H1 (cell line): ENCODE results near the gene RAB8B. TPM values are rescaled to one million over a fixed set of nuclear protein-coding genes. Genes with fewer than 3 reads are reported as not detected.

Experiments
- CTCF ChIA-PET: fragments of 300-600 bp; sonication (Branson Sonifier 250); formaldehyde crosslinking; loops from one replicate; lab custom pipeline; 2021; ENCODE audit not compliant: partially characterized antibody; lab: Charles Lee
- POLR2A ChIA-PET: fragments of 300-600 bp; sonication (Branson Sonifier 250); formaldehyde crosslinking; loops from one replicate; lab custom pipeline; 2021; ENCODE audit warnings: inconsistent platforms; ENCODE audit not compliant: partially characterized antibody; lab: Charles Lee
- DNase-seq, 2 experiments: peaks; one replicate each; pipeline versions ENCODE4 v3.0.0 to v3.0.0-alpha.2; 2010 to 2022; ENCODE audit warnings: low spot score in 2 of 2, low read depth in 1 of 2, mixed read lengths in 1 of 2
- FAIRE-seq: peaks from 2 replicates; lab custom pipeline; 2011; peaks lifted over from hg19 to GRCh38; lab: Jason Lieb, UNC
- H2AFZ ChIP-seq: 2 replicates; pipeline ENCODE4 v1.8.1; 2012; ENCODE audit warnings: low read length, inconsistent platforms
- H2AK5ac ChIP-seq: 2 replicates; pipeline ENCODE4 v1.6.1; 2013; ENCODE audit warnings: low read depth, low read length
- H2BK120ac ChIP-seq: replicated peaks from 2 replicates; pipeline ENCODE3; 2013; ENCODE audit warnings: low read depth, low read length, inconsistent platforms
- H2BK12ac ChIP-seq: 2 replicates; pipeline ENCODE4 v1.6.1; 2013; ENCODE audit warnings: low read depth, low read length
- H2BK15ac ChIP-seq: 2 replicates; pipeline ENCODE4 v1.6.1; 2013; ENCODE audit warnings: low read length
- H2BK20ac ChIP-seq: 2 replicates; pipeline ENCODE4 v1.6.1; 2013; ENCODE audit warnings: low read length
- H2BK5ac ChIP-seq: 2 replicates; pipeline ENCODE4 v1.6.1; 2013; ENCODE audit warnings: low read depth, low read length
- H3K14ac ChIP-seq: 2 replicates; pipeline ENCODE4 v1.6.1; 2013; ENCODE audit warnings: inconsistent platforms; ENCODE audit not compliant: insufficient read length
- H3K18ac ChIP-seq: 2 replicates; pipeline ENCODE4 v1.6.1; 2013; ENCODE audit warnings: low read length; ENCODE audit errors: extremely low read depth
- H3K23ac ChIP-seq: 2 replicates; pipeline ENCODE4 v1.6.1; 2013; ENCODE audit warnings: inconsistent platforms; ENCODE audit not compliant: insufficient read length
- H3K23me2 ChIP-seq: 2 replicates; pipeline ENCODE4 v1.6.1; 2013; ENCODE audit warnings: low read depth, low read length
- H3K27ac ChIP-seq: 2 replicates; pipeline ENCODE4 v1.6.1; 2011; ENCODE audit warnings: low read depth, low read length, inconsistent platforms
- H3K27me3 ChIP-seq, 4 experiments: replicated peaks in 1 of 4; 1 replicate in 1 of 4; 2 replicates in 3 of 4; pipeline versions ENCODE4 v1.6.1 to v1.8.1; 2011 to 2013; ENCODE audit warnings: low read length in 3 of 4, mild to moderate bottlenecking in 3 of 4, inconsistent platforms in 2 of 4, mixed read lengths in 2 of 4, moderate library complexity in 1 of 4; ENCODE audit not compliant: control insufficient read depth in 3 of 4, insufficient read depth in 3 of 4; ENCODE audit errors: extremely low read depth in 1 of 4
- H3K36me3 ChIP-seq, 4 experiments: 2 replicates each; pipeline versions ENCODE4 v1.6.1 to v1.8.1; 2011 to 2013; ENCODE audit warnings: mild to moderate bottlenecking in 4 of 4, low read length in 3 of 4, moderate library complexity in 2 of 4, control low read depth in 1 of 4, inconsistent platforms in 1 of 4; ENCODE audit not compliant: insufficient read depth in 4 of 4, control insufficient read depth in 2 of 4
- H3K4ac ChIP-seq: replicated peaks from 2 replicates; pipeline ENCODE3; 2013; ENCODE audit warnings: low read length, low read depth, mixed read lengths, inconsistent platforms; ENCODE audit not compliant: insufficient read length
- H3K4me1 ChIP-seq, 4 experiments: replicated peaks in 1 of 4; 1 replicate in 1 of 4; 2 replicates in 3 of 4; pipeline versions ENCODE4 v1.6.1 to v1.8.1; 2011 to 2013; ENCODE audit warnings: low read length in 3 of 4, inconsistent platforms in 2 of 4, mixed read lengths in 1 of 4; ENCODE audit not compliant: insufficient read depth in 4 of 4, control insufficient read depth in 3 of 4
- H3K4me2 ChIP-seq, 2 experiments: 2 replicates each; pipeline versions ENCODE4 v1.6.1 to v1.8.1; 2011 to 2013; ENCODE audit warnings: low read depth in 2 of 2, low read length in 2 of 2, control low read depth in 1 of 2, inconsistent platforms in 1 of 2, mild to moderate bottlenecking in 1 of 2; ENCODE audit not compliant: insufficient read depth in 1 of 2
- H3K4me3 ChIP-seq, 4 experiments: fragments of 200-600, 300-600 bp in 1 of 4; sonication (generic), shearing (Covaris generic), sonication (Bioruptor Twin) in 1 of 4; 2 replicates each; pipeline versions ENCODE4 v1.5.1 to v1.8.1; 2011 to 2016; ENCODE audit warnings: low read length in 4 of 4, low read depth in 3 of 4, control low read depth in 2 of 4, inconsistent platforms in 2 of 4, mild to moderate bottlenecking in 2 of 4, mixed read lengths in 1 of 4, moderate library complexity in 1 of 4; ENCODE audit not compliant: insufficient read depth in 2 of 4; ENCODE audit errors: extremely low read depth in 1 of 4
- H3K56ac ChIP-seq: replicated peaks from 2 replicates; pipeline ENCODE3; 2013; ENCODE audit warnings: low read depth, mild to moderate bottlenecking, mixed read lengths, low read length, inconsistent platforms; ENCODE audit not compliant: insufficient read length
- H3K79me1 ChIP-seq: 2 replicates; pipeline ENCODE4 v1.6.1; 2013; ENCODE audit warnings: low read depth, low read length, control low read depth
- H3K79me2 ChIP-seq, 2 experiments: 2 replicates each; pipeline versions ENCODE4 v1.6.1 to v1.8.1; 2012 to 2013; ENCODE audit warnings: low read length in 2 of 2, mild to moderate bottlenecking in 2 of 2, inconsistent platforms in 1 of 2; ENCODE audit not compliant: insufficient read depth in 2 of 2, control insufficient read depth in 1 of 2
- H3K9ac ChIP-seq, 4 experiments: replicated peaks in 1 of 4; 1 replicate in 1 of 4; 2 replicates in 3 of 4; pipeline versions ENCODE4 v1.6.1 to v1.8.1; 2011 to 2013; ENCODE audit warnings: low read depth in 3 of 4, low read length in 3 of 4, control low read depth in 2 of 4, mild to moderate bottlenecking in 2 of 4, moderate library complexity in 2 of 4, inconsistent platforms in 1 of 4; ENCODE audit errors: extremely low read depth in 1 of 4
- H3K9me3 ChIP-seq, 2 experiments: 2 replicates each; pipeline versions ENCODE4 v1.6.1 to v1.8.1; 2012 to 2013; ENCODE audit warnings: mild to moderate bottlenecking in 2 of 2, moderate library complexity in 2 of 2, control low read depth in 1 of 2, inconsistent platforms in 1 of 2, low read depth in 1 of 2, low read length in 1 of 2, mixed read lengths in 1 of 2; ENCODE audit not compliant: insufficient read depth in 2 of 2
- H4K20me1 ChIP-seq, 2 experiments: replicated peaks in 1 of 2; 2 replicates each; pipeline versions ENCODE3 to v1.8.1; 2011 to 2013; ENCODE audit warnings: inconsistent platforms in 2 of 2, low read length in 2 of 2, mild to moderate bottlenecking in 1 of 2; ENCODE audit not compliant: insufficient read depth in 2 of 2, control insufficient read depth in 1 of 2
- H4K5ac ChIP-seq: 2 replicates; pipeline ENCODE4 v1.6.1; 2013; ENCODE audit warnings: low read length, low read depth, mixed read lengths, inconsistent platforms; ENCODE audit not compliant: insufficient read length
- H4K8ac ChIP-seq: 2 replicates; pipeline ENCODE4 v1.8.0; 2013; ENCODE audit warnings: mild to moderate bottlenecking, moderate library complexity, low read length, inconsistent platforms; ENCODE audit not compliant: insufficient read depth; ENCODE audit errors: extremely low read depth
- H4K91ac ChIP-seq: replicated peaks from 2 replicates; pipeline ENCODE3; 2013; ENCODE audit warnings: low read length, mixed read lengths, inconsistent platforms; ENCODE audit not compliant: insufficient read length
- ATF2 ChIP-seq: IDR thresholded peaks from 2 replicates; pipeline ENCODE4 v1.6.1; 2012; ENCODE audit warnings: low read length, inconsistent platforms
- E2F6 ChIP-seq: IDR thresholded peaks from 2 replicates; pipeline ENCODE4 v1.6.1; 2012; ENCODE audit warnings: inconsistent platforms
- KDM5A ChIP-seq: fragments of 200-600 bp; IDR thresholded peaks from 2 replicates; pipeline ENCODE4 v1.7.1; 2012; ENCODE audit warnings: mild to moderate bottlenecking, low read length, inconsistent platforms, mixed read lengths
- MAFK ChIP-seq: IDR thresholded peaks from 2 replicates; pipeline ENCODE4 v1.6.1; 2012; ENCODE audit warnings: low read depth, mild to moderate bottlenecking, improper control_type of control experiment, low read length
- RAD21 ChIP-seq, 2 experiments: IDR thresholded peaks in 1 of 2; conservative IDR thresholded peaks in 1 of 2; 2 replicates each; pipeline ENCODE4 v1.6.1; 2011; ENCODE audit warnings: low read depth in 2 of 2, low read length in 2 of 2, improper control_type of control experiment in 1 of 2, inconsistent platforms in 1 of 2, mild to moderate bottlenecking in 1 of 2, moderate library complexity in 1 of 2
- RFX5 ChIP-seq: IDR thresholded peaks from 2 replicates; pipeline ENCODE4 v1.6.1; 2011; ENCODE audit warnings: low read depth, low read length, improper control_type of control experiment, borderline replicate concordance
- SAP30 ChIP-seq: fragments of 300-600 bp; sonication (generic); IDR thresholded peaks from 2 replicates; pipeline ENCODE4 v1.7.1; 2012; ENCODE audit warnings: low read length, moderate library complexity, mild to moderate bottlenecking, inconsistent platforms; ENCODE audit not compliant: insufficient read depth, insufficient replicate concordance
- SIN3A ChIP-seq, 2 experiments: IDR thresholded peaks in 1 of 2; conservative IDR thresholded peaks in 1 of 2; 2 replicates each; pipeline ENCODE4 v1.6.1; 2011 to 2012; ENCODE audit warnings: low read length in 2 of 2, improper control_type of control experiment in 1 of 2, low read depth in 1 of 2, mild to moderate bottlenecking in 1 of 2
- SIRT6 ChIP-seq: IDR thresholded peaks from one replicate; pipeline ENCODE4 v1.7.1; 2012; ENCODE audit warnings: low read length, inconsistent platforms
- SRF ChIP-seq: IDR thresholded peaks from 2 replicates; pipeline ENCODE4 v1.6.1; 2011; ENCODE audit warnings: mild to moderate bottlenecking, low read depth, low read length, moderate library complexity
- TBP ChIP-seq: IDR thresholded peaks from 2 replicates; pipeline ENCODE4 v1.6.1; 2011; ENCODE audit warnings: low read depth, low read length, improper control_type of control experiment
- WGBS, 2 experiments: shearing (Covaris generic) in 1 of 2; methylation state at CpG; one replicate each; pipeline versions ENCODE4 v1.1.6 to v1.1.7; 2013 to 2015; ENCODE audit warnings: low lambda C conversion rate in 2 of 2, mixed read lengths in 2 of 2, inconsistent platforms in 1 of 2, low coverage in 1 of 2, missing lambda C conversion rate in 1 of 2; ENCODE audit not compliant: insufficient replicate concordance in 2 of 2, insufficient coverage in 1 of 2, insufficient read length in 1 of 2; ENCODE audit errors: extremely low coverage in 1 of 2, missing lambda C conversion rate in 1 of 2; 5-methylcytosine and 5-hydroxymethylcytosine counted together
- polyA plus RNA-seq, 7 experiments: library from polyadenylated mRNA; depleted of rRNA in 3 of 7; stranded (reverse) in 5 of 7; unstranded in 2 of 7; fragments of >200 nt in 5 of 7; fragments of 200-250 nt in 2 of 7; gene quantifications; 1 replicate in 5 of 7; 2 replicates in 1 of 7; 4 replicates in 1 of 7; pipeline versions ENCODE4 v1.2.1 to v1.2.3, GENCODE V29; 2011 to 2013; ENCODE audit warnings: missing spikeins in 2 of 7, mixed read lengths in 2 of 7
- total RNA-seq: library from RNA; stranded (reverse); fragmentation: NEBNext Ultra II Directional; extraction: Animal tissue kit (Norgen Biotek cat#: 25700); gene quantifications from 2 replicates; pipeline ENCODE4 v1.2.1, GENCODE V29; 2021

RAB8B gene
- total and polyA plus RNA-seq, 2 of the 8 experiments (the other 6 are each of a cell fraction or from before 2014, with no cell fraction given), result 9.5 to 47.8 TPM

DNA sequence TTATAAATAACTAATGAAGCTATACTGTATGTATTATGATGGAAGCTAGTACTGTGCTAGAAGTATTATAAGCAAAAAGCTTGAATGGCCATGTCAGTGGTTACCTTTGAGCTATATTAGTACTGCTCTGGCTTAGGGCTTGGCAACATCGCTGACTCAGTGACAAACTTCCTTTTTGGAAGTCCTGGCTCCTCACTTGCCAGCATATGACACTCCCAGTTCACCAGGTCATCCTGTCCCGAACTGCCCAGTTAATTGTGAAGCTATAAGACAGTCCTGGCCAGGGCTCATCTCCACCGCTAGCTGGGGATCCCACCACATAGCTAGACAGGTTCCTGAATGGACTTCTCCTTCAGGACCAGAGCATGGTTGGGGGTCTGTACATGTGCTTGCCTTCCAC, 31.9 kb downstream of the RAB8B start:
- H3K9me3 ChIP-seq, result no peaks in the 10 kb centered on the region
- peaks cover 0 to 19% of the 10 kb centered on the region in 2 experiments; a peak in 2 of 4 replicates for H3K79me2 ChIP-seq
- H3K27me3 ChIP-seq, result no peaks in the 10 kb centered on the region
- H4K8ac ChIP-seq, result no peak overlapping the region
- no peak overlapping the region for H3K4me2 ChIP-seq
- no peak overlapping the region for H3K9ac ChIP-seq
- H2AFZ ChIP-seq, result no peak overlapping the region
- H2BK12ac ChIP-seq, result no peak overlapping the region
- no peaks in the 10 kb centered on the region for H3K36me3 ChIP-seq
- no peak overlapping the region for H3K4ac ChIP-seq
- ChIA-PET CTCF (no interaction called here), POLR2A (no interaction called here)
- H3K4me3 ChIP-seq, result no peak overlapping the region
- H3K18ac ChIP-seq, result no peak overlapping the region
- H3K23ac ChIP-seq, result no peak overlapping the region
- H3K23me2 ChIP-seq, result no peaks in the 10 kb centered on the region
- 94% methylated on average over 3 of the region's 3 CpGs; no CpG with 5 or more reads in 1 of the 2 experiments for WGBS, 2 experiments
- H2BK5ac ChIP-seq, result no peak overlapping the region
- H3K79me1 ChIP-seq, result peaks cover 2% of the 10 kb centered on the region; the same call in 1 of the 2 replicates
- no peak overlapping the region for H2BK120ac ChIP-seq
- H3K27ac ChIP-seq, result no peak overlapping the region
- H4K20me1 ChIP-seq, result no peaks in the 10 kb centered on the region
- no peak overlapping the region for H3K14ac ChIP-seq
- DNase-seq (no peak), FAIRE-seq (no peak)
- H2AK5ac ChIP-seq, result peak overlapping the region; percentile 33
- H3K4me1 ChIP-seq, result peaks cover 0 to 7% (median 0%) of the 10 kb centered on the region in 4 experiments; a peak in 1 of 7 replicates
- H2BK15ac ChIP-seq, result no peak overlapping the region
- no peak overlapping the region for H2BK20ac ChIP-seq
- no peak overlapping the region for H4K5ac ChIP-seq
- no peak overlapping the region for H4K91ac ChIP-seq
- H3K56ac ChIP-seq, result no peak overlapping the region
- TF ChIP-seq RFX5 (no peak), SAP30 (no peak), ATF2 (no peak), SIRT6 (no peak), SIN3A (conservative IDR thresholded peaks at IDR 0.05 in 1 of 2, IDR thresholded peaks at IDR 0.05 in 1 of 2; ENCODE audit: low read depth in 1 of 2, low read length in 2 of 2) (no peak), RAD21 (IDR thresholded peaks at IDR 0.05 in 1 of 2, conservative IDR thresholded peaks at IDR 0.05 in 1 of 2; ENCODE audit: low read depth in 2 of 2, low read length in 2 of 2) (no peak), MAFK (no peak), KDM5A (no peak), E2F6 (no peak), TBP (no peak), SRF (no peak)
